IMR-90 (cell line): Measurements from ENCODE around the gene GPR161.

Experiments
- CTCF ChIP-seq: conservative IDR thresholded peaks from 2 replicates; pipeline ENCODE4 v1.5.1; 2012; ENCODE audit warnings: mild to moderate bottlenecking, low read depth, low read length, improper control_type of control experiment
- FOS ChIP-seq: fragments of 150-350 bp; IDR thresholded peaks from 2 replicates; pipeline ENCODE4 v1.6.1; 2016; ENCODE audit warnings: low read depth, low read length
- MAFK ChIP-seq: IDR thresholded peaks from 2 replicates; pipeline ENCODE4 v1.6.1; 2012; ENCODE audit warnings: low read depth, low read length, improper control_type of control experiment
- MXI1 ChIP-seq: IDR thresholded peaks from 2 replicates; pipeline ENCODE4 v1.6.1; 2012; ENCODE audit warnings: low read depth, mild to moderate bottlenecking, low read length, moderate library complexity, borderline replicate concordance
- POLR2A ChIP-seq: IDR thresholded peaks from 2 replicates; pipeline ENCODE4 v1.6.1; 2012; ENCODE audit warnings: mild to moderate bottlenecking, low read depth, low read length
- RAD21 ChIP-seq: IDR thresholded peaks from 2 replicates; pipeline ENCODE4 v1.6.1; 2012; ENCODE audit warnings: low read length, improper control_type of control experiment
- SMC3 ChIP-seq: fragments of 150-350 bp; IDR thresholded peaks from 2 replicates; pipeline ENCODE4 v1.6.1; 2016; ENCODE audit warnings: low read depth, mild to moderate bottlenecking, antibody characterized with exemption, low read length, moderate library complexity
- USF2 ChIP-seq: fragments of 150-350 bp; IDR thresholded peaks from 2 replicates; pipeline ENCODE4 v1.6.1; 2017; ENCODE audit warnings: mild to moderate bottlenecking, antibody characterized with exemption, low read length, low read depth

GRCh38 chr1:168091720-168092550, 44.8 kb downstream of the GPR161 start:
- TF ChIP-seq POLR2A (no peak), CTCF (no peak), FOS (no peak), MAFK (no peak), SMC3 (no peak), MXI1 (no peak), USF2 (no peak), RAD21 (no peak)
